ENCODE measurements around the gene PRLR.
"Not testable (repeated sequence)": the region's sequence is repeated elsewhere in the genome, so short reads cannot be mapped to it uniquely, and the experiment has no call there.

The PRLR gene

GRCh38 chr5:35120715-35121114, 109.6 kb downstream of the PRLR start:
- no peak for DNase-seq

- no peak for DNase-seq
Measured at GRCh38 chr5:35117967-35118366, 112.3 kb downstream of the PRLR start.

GRCh38 chr5:35115920-35116319, 114.4 kb downstream of the PRLR start:
- no peak for DNase-seq

- no peak for DNase-seq
Measured at GRCh38 chr5:35114698-35115097, 115.6 kb downstream of the PRLR start.

- DNase-seq = no peak
Measured at GRCh38 chr5:35112300-35112699, 118.0 kb downstream of the PRLR start.

GRCh38 chr5:35104550-35104949, 125.7 kb downstream of the PRLR start:
- DNase-seq = not testable (repeated sequence)

GRCh38 chr5:35103637-35104299, 126.5 kb downstream of the PRLR start:
- DNase-seq = no peak

- DNase-seq = not testable (repeated sequence)
Measured at GRCh38 chr5:35101720-35102119, 128.6 kb downstream of the PRLR start.

GRCh38 chr5:35101016-35101415, 129.3 kb downstream of the PRLR start:
- DNase-seq = no peak

GRCh38 chr5:35098214-35098613, 132.1 kb downstream of the PRLR start:
- no peak for DNase-seq

GRCh38 chr5:35096932-35097331, 133.4 kb downstream of the PRLR start:
- DNase-seq = no peak

- no peak for DNase-seq
Measured at GRCh38 chr5:35096216-35096615, 134.1 kb downstream of the PRLR start.

GRCh38 chr5:35095366-35095765, 134.9 kb downstream of the PRLR start:
- no peak for DNase-seq

GRCh38 chr5:35094948-35095347, 135.3 kb downstream of the PRLR start:
- DNase-seq = no peak

- no peak for DNase-seq
Measured at GRCh38 chr5:35092703-35093102, 137.6 kb downstream of the PRLR start.

GRCh38 chr5:35091704-35092103, 138.6 kb downstream of the PRLR start:
- DNase-seq = no peak

- peak; percentile 20 for DNase-seq
Measured at GRCh38 chr5:35089334-35090314, 140.7 kb downstream of the PRLR start.

- DNase-seq = no peak
Measured at GRCh38 chr5:35087991-35088390, 142.3 kb downstream of the PRLR start.

GRCh38 chr5:35083150-35083549, 147.1 kb downstream of the PRLR start:
- no peak for DNase-seq

GRCh38 chr5:35082530-35082929, 147.8 kb downstream of the PRLR start:
- no peak for DNase-seq

- no peak for DNase-seq
Measured at GRCh38 chr5:35081134-35081533, 149.2 kb downstream of the PRLR start.

GRCh38 chr5:35073160-35073559, 157.1 kb downstream of the PRLR start:
- DNase-seq = no peak

GRCh38 chr5:35069188-35069587, 161.1 kb downstream of the PRLR start:
- no peak for DNase-seq

GRCh38 chr5:35067985-35068384, 162.3 kb downstream of the PRLR start:
- no peak for DNase-seq
